Adrenal gland (tissue), 12 donors: ENCODE results near the gene KCNH1. TPM values are rescaled to one million over a fixed set of nuclear protein-coding genes. Genes with fewer than 3 reads are reported as not detected.

Experiments
- DNase-seq, 7 donors: peaks; one replicate each; pipeline ENCODE4 v3.0.0-alpha.2; 2019 to 2020
- H3K27ac ChIP-seq, 5 donors: fragments of 200-600 bp; sonication (generic) in 4 of 5; 1 replicate in 3 of 5; 2 replicates in 2 of 5; pipeline versions ENCODE4 v1.5.1 to v1.8.0; 2016 to 2020; ENCODE audit warnings: mild to moderate bottlenecking in 1 of 5
- H3K27me3 ChIP-seq: fragments of 200-600 bp; 2 replicates; pipeline ENCODE4 v1.8.0; 2021
- H3K36me3 ChIP-seq, 2 donors: fragments of 200-600 bp; replicated peaks in 1 of 2; 1 replicate in 1 of 2; 2 replicates in 1 of 2; pipeline versions ENCODE4 v1.5.1 to v1.8.0; 2018 to 2022
- H3K4me1 ChIP-seq, 2 donors: fragments of 200-600 bp; replicated peaks in 1 of 2; 1 replicate in 1 of 2; 2 replicates in 1 of 2; pipeline versions ENCODE4 v1.5.1 to v1.8.0; 2018 to 2021
- H3K4me3 ChIP-seq, 4 donors: fragments of 200-600 bp; sonication (generic) in 3 of 4; one replicate each; pipeline ENCODE4 v1.5.1; 2016 to 2018
- H3K9me3 ChIP-seq, 3 donors: fragments of 200-600 bp; sonication (generic) in 1 of 3; replicated peaks in 1 of 3; 1 replicate in 2 of 3; 2 replicates in 1 of 3; pipeline versions ENCODE4 v1.5.1 to v1.8.0; 2016 to 2021
- POLR2A ChIP-seq, 2 donors: fragments of 450-650 bp; IDR thresholded peaks; one replicate each; pipeline ENCODE4 v1.6.1; 2017; ENCODE audit warnings: antibody characterized with exemption in 2 of 2, mild to moderate bottlenecking in 2 of 2, moderate library complexity in 1 of 2
- WGBS, 4 donors: extraction: QIAGEN DNeasy Blood & Tissue Kit in 2 of 4; methylation state at CpG; one replicate each; pipeline versions ENCODE4 v1.1.5 to v1.1.7; 2013 to 2017; 5-methylcytosine and 5-hydroxymethylcytosine counted together
- intact Hi-C, 2 donors: fragments of 100-400 bp; cut with DNase I; formaldehyde crosslinking; loops; one replicate each; pipeline versions ENCODE4 v1.14.1 to v1.15.0; 2022 to 2023
- polyA plus RNA-seq, 3 donors: library from polyadenylated mRNA; stranded (reverse); fragments of 200-250 nt in 2 of 3; fragments of 350-450 nt in 1 of 3; fragmentation: Illumina TruSeq in 1 of 3; extraction: RNeasy Lipid Tissue Mini Kit (QIAGEN cat#74804) in 1 of 3; gene quantifications; one replicate each; pipeline ENCODE4 v1.2.3, GENCODE V29; 2013 to 2014
- total RNA-seq, 9 donors: library from RNA; depleted of rRNA in 4 of 9; stranded (reverse); fragments of >200 nt in 4 of 9; fragments of 120-200 nt in 1 of 9; fragmentation: NEBNext Ultra II Directional in 1 of 9; extraction: Animal tissue kit (Norgen Biotek cat#: 25700) in 1 of 9; gene quantifications; one replicate each; pipeline versions ENCODE4 v1.1.0 to v1.2.4, GENCODE V29; 2013 to 2023
- TF ChIP-seq, protein P1 (sequence below), 6 experiments: fragments of 450-650 bp in 4 of 6; fragments of 200-600 bp in 2 of 6; sonication (generic) in 1 of 6; IDR thresholded peaks; 1 replicate in 5 of 6; 2 replicates in 1 of 6; pipeline versions ENCODE4 v1.5.1 to v1.8.0; 2016 to 2021; ENCODE audit warnings: antibody characterized with exemption in 6 of 6, mild to moderate bottlenecking in 2 of 6, moderate library complexity in 1 of 6
- donor health status: healthy with polysubstance abuse.
- donor health status: Bipolar disorder and iron deficiency.
- donor health status: DM: yes; HTN: yes; CAD: no.
- donor health status: DM: no; HTN: no; CAD: no.
- donor health status: DM: no; HTN: no; CAD: no.
- donor health status: DM: yes; HTN: yes; CAD: no.

KCNH1 gene
- total and polyA plus RNA-seq, 12 donors = 0.15 to 2.2 (median 0.73) TPM; not detected in 4

DNA sequence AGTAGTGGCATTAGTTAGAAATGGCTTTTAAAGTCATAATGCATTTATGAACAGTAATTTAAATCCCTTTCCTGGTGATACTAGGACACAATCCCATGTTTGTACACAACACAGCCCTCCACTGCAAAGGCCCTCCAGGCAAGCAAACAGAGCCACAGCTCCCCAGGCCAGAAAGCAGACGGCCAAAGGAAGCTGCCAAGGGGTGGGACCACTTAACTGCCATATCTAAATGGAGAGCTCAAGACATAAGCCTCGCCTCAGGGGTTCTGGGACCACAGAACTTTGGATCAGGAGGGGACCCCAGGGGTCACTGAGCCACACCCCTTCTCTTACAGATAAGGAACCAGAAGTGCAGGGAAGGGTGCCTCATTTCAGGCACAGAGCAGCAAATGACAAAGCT, 189.7 kb downstream of the KCNH1 start:
- H3K27me3 ChIP-seq = no peaks in the 10 kb centered on the region
- intact Hi-C loops = no loop called here
- no peak overlapping the region for H3K27ac ChIP-seq

DNA sequence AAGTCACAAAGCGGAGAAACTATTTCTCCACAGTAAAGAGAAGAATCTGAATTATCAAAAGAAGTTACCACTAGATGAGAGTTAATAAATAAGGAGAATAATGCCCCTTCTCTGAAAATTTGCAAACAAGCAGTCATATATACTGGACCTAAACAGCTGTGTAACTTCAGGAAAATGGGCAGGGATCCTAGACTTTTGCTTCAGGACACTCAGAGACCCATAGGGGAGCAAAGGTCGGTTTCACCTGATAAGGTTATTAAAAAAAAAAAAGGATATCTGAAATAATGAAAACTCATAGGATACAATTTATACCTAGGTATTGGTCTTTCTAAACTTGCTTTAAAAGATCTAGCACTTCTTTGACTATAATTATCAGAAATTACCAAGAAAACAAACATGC, 191.4 kb downstream of the KCNH1 start:
- no peaks in the 10 kb centered on the region for H3K36me3 ChIP-seq
- TF ChIP-seq, protein P1, sequence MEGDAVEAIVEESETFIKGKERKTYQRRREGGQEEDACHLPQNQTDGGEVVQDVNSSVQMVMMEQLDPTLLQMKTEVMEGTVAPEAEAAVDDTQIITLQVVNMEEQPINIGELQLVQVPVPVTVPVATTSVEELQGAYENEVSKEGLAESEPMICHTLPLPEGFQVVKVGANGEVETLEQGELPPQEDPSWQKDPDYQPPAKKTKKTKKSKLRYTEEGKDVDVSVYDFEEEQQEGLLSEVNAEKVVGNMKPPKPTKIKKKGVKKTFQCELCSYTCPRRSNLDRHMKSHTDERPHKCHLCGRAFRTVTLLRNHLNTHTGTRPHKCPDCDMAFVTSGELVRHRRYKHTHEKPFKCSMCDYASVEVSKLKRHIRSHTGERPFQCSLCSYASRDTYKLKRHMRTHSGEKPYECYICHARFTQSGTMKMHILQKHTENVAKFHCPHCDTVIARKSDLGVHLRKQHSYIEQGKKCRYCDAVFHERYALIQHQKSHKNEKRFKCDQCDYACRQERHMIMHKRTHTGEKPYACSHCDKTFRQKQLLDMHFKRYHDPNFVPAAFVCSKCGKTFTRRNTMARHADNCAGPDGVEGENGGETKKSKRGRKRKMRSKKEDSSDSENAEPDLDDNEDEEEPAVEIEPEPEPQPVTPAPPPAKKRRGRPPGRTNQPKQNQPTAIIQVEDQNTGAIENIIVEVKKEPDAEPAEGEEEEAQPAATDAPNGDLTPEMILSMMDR (IDR thresholded peaks at IDR 0.05) = no peak
- TF ChIP-seq POLR2A (IDR thresholded peaks at IDR 0.05) = no peak
- 65 to 71% (median 68%) methylated on average over 2 of the region's 2 CpGs for WGBS, 4 donors
- no peaks in the 10 kb centered on the region for H3K27me3 ChIP-seq
- H3K4me3 ChIP-seq = no peak overlapping the region
- H3K4me1 ChIP-seq = no peaks in the 10 kb centered on the region
- H3K9me3 ChIP-seq = no peaks in the 10 kb centered on the region
- intact Hi-C loops = no loop called here
- H3K27ac ChIP-seq = no peak overlapping the region
- DNase-seq = no peak

More for the DNA sequence above, 189.7 kb downstream of the KCNH1 start:
- TF ChIP-seq, protein P1 (IDR thresholded peaks at IDR 0.05) = no peak
- TF ChIP-seq POLR2A (IDR thresholded peaks at IDR 0.05) = no peak
- Histone ChIP-seq H3K4me3 (no peak overlapping the region), H3K4me1 (no peaks in the 10 kb centered on the region), H3K36me3 (no peaks in the 10 kb centered on the region), H3K9me3 (no peaks in the 10 kb centered on the region)
- no peak for DNase-seq
- 21 to 32% (median 28%) methylated on average over 2 of the region's 2 CpGs for WGBS, 4 donors

DNA sequence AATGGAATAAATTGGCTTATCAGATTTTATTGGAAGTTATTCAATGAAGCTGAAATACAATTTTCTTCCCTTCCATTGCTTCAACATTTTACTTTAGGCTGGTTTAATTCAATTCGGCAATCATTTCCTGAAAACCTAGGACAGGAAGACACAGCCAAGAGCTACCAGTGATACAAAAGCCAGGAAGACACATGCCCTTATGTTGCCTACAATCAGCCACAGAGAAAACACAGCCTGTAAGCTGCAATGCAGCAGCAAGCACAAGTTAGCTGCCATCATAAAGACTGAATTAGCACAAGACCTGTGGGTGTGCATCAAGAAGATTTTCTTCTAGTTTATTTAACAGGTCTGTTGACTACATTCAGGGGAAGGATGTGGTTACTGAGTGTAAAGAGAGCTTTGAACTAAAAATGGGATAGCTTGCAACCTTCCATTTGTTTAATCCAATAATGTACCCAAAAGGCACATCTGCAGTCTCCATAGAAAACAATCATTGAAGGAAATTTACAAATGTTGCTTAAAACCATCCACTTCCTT, 193.8 kb downstream of the KCNH1 start:
- WGBS, 4 donors = 41 to 50% (median 43%) methylated on average over 1 of the region's 1 CpG
- intact Hi-C loops = no loop called here
- H3K4me1 ChIP-seq = no peaks in the 10 kb centered on the region
- H3K9me3 ChIP-seq = no peaks in the 10 kb centered on the region
- TF ChIP-seq POLR2A (IDR thresholded peaks at IDR 0.05) = no peak
- TF ChIP-seq, protein P1 (IDR thresholded peaks at IDR 0.05) = no peak
- H3K36me3 ChIP-seq = no peaks in the 10 kb centered on the region
- DNase-seq = no peak
- H3K27me3 ChIP-seq = no peaks in the 10 kb centered on the region
- H3K27ac ChIP-seq = no peak overlapping the region
- no peak overlapping the region for H3K4me3 ChIP-seq

DNA sequence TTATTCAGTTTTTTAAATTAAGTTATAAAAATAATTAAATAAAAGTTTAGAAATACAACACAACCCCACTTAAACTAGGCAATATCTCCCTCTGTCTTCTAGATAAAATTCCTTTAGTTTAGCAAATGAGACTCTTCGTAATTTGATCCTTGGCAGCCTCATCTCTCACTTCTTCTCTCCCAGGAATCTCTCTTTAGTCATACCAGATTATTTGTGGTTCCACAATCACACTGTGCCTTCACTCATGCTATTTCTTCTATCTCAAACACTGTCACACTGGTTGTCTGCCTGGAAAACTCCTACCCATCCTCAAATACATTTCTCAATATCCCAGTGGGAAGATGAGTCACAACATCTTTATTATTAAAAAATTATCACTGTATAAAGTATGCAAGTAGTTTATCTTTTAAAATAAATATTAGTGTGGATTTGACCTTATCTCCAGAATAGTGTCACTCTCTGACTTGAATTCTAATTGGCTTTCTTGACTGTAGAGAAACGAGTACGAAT, 195.5 kb downstream of the KCNH1 start:
- intact Hi-C loops = no loop called here
- DNase-seq = no peak
- no peak overlapping the region for H3K27ac ChIP-seq
- 53 to 69% (median 64%) methylated on average over 3 of the region's 3 CpGs for WGBS, 4 donors
- TF ChIP-seq, protein P1 (IDR thresholded peaks at IDR 0.05) = no peak
- no peak for TF ChIP-seq POLR2A (IDR thresholded peaks at IDR 0.05)
- H3K9me3 ChIP-seq = no peaks in the 10 kb centered on the region
- no peaks in the 10 kb centered on the region for H3K36me3 ChIP-seq
- no peak overlapping the region for H3K4me3 ChIP-seq
- no peaks in the 10 kb centered on the region for H3K4me1 ChIP-seq
- no peaks in the 10 kb centered on the region for H3K27me3 ChIP-seq
